Endothelial cell of umbilical vein (primary cell): ENCODE results near the gene ZC3H18. TPM values are rescaled to one million over a fixed set of nuclear protein-coding genes. Genes with fewer than 3 reads are reported as not detected.

Experiments
- BruUV-seq: library from RNA; stranded (reverse); fragments of 400-500 nt; replicated peaks from 2 replicates; lab custom pipeline; 2021; lab: Mats Ljungman, UMichigan
- CTCF ChIA-PET: fragments of 300-600, 350-600 bp; sonication (Branson Sonifier 250); formaldehyde crosslinking; loops from one replicate; lab custom pipeline; 2021; ENCODE audit warnings: antibody characterized with exemption, inconsistent platforms; lab: Charles Lee
- POLR2A ChIA-PET: fragments of 300-600, 350-600 bp; sonication (Branson Sonifier 250); formaldehyde crosslinking; loops from one replicate; lab custom pipeline; 2021; ENCODE audit warnings: antibody characterized with exemption, inconsistent platforms; lab: Charles Lee
- DNase-seq: peaks from one replicate; pipeline ENCODE4 v3.0.0-alpha.2; 2011; ENCODE audit warnings: low read depth, low spot score
- FAIRE-seq: peaks from 2 replicates; lab custom pipeline; 2011; peaks lifted over from hg19 to GRCh38; lab: Jason Lieb, UNC
- H2AFZ ChIP-seq: 2 replicates; pipeline ENCODE4 v1.6.0; 2012; ENCODE audit warnings: low read depth, low read length, control low read depth, inconsistent platforms
- H3K27ac ChIP-seq: 2 replicates; pipeline ENCODE4 v1.5.1; 2011; ENCODE audit warnings: low read depth, mild to moderate bottlenecking, control low read depth, low read length, moderate library complexity; ENCODE audit not compliant: insufficient read depth
- H3K27me3 ChIP-seq, 2 experiments: 2 replicates each; pipeline versions ENCODE4 v1.6.0 to v1.6.1; 2011; ENCODE audit warnings: low read length in 2 of 2, mixed read lengths in 1 of 2; ENCODE audit not compliant: control insufficient read depth in 2 of 2, insufficient read depth in 2 of 2
- H3K36me3 ChIP-seq, 2 experiments: 2 replicates in 1 of 2; 3 replicates in 1 of 2; pipeline ENCODE4 v1.5.1; 2011; ENCODE audit warnings: low read length in 2 of 2, mild to moderate bottlenecking in 1 of 2, moderate library complexity in 1 of 2; ENCODE audit not compliant: control insufficient read depth in 2 of 2, insufficient read depth in 2 of 2; ENCODE audit errors: extremely low read depth in 1 of 2
- H3K4me1 ChIP-seq: 3 replicates; pipeline ENCODE4 v1.5.1; 2011; ENCODE audit warnings: mild to moderate bottlenecking, low read length; ENCODE audit not compliant: control insufficient read depth, insufficient read depth; ENCODE audit errors: extremely low read depth
- H3K4me2 ChIP-seq: 2 replicates; pipeline ENCODE4 v1.6.1; 2011; ENCODE audit warnings: low read length, control low read depth, mixed read lengths; ENCODE audit not compliant: insufficient read depth
- H3K4me3 ChIP-seq, 3 experiments: fragments of 200-600 bp in 1 of 3; sonication (generic), shearing (Covaris generic) in 1 of 3; replicated peaks in 1 of 3; 2 replicates each; pipeline ENCODE4 v1.5.1; 2011 to 2016; ENCODE audit warnings: control low read depth in 3 of 3, low read length in 3 of 3, mild to moderate bottlenecking in 2 of 3, inconsistent platforms in 1 of 3, low read depth in 1 of 3, moderate library complexity in 1 of 3; ENCODE audit not compliant: insufficient read depth in 1 of 3
- H3K79me2 ChIP-seq: 2 replicates; pipeline ENCODE4 v1.6.0; 2012; ENCODE audit warnings: low read length, inconsistent platforms; ENCODE audit not compliant: control insufficient read depth, insufficient read depth
- H3K9ac ChIP-seq: replicated peaks from 2 replicates; pipeline ENCODE3; 2011; ENCODE audit warnings: low read length, control low read depth; ENCODE audit not compliant: insufficient read depth; ENCODE audit errors: extremely low read depth
- H3K9me1 ChIP-seq: replicated peaks from 3 replicates; pipeline ENCODE4 v1.6.0; 2011; ENCODE audit warnings: mild to moderate bottlenecking, low read length; ENCODE audit not compliant: control insufficient read depth, insufficient read depth; ENCODE audit errors: extremely low read depth
- H3K9me3 ChIP-seq: replicated peaks from 2 replicates; pipeline ENCODE4 v1.5.1; 2012; ENCODE audit warnings: low read length, inconsistent platforms; ENCODE audit not compliant: control insufficient read depth, insufficient read depth
- H4K20me1 ChIP-seq: replicated peaks from 2 replicates; pipeline ENCODE3; 2011; ENCODE audit warnings: mild to moderate bottlenecking, low read length; ENCODE audit not compliant: control insufficient read depth, insufficient read depth; ENCODE audit errors: extremely low read depth
- CTCF ChIP-seq, 2 donors: IDR thresholded peaks; 1 replicate in 1 of 2; 2 replicates in 1 of 2; pipeline ENCODE4 v1.5.1; 2011; ENCODE audit warnings: low read length in 2 of 2, mild to moderate bottlenecking in 2 of 2, moderate library complexity in 2 of 2, control low read depth in 1 of 2, inconsistent platforms in 1 of 2, low read depth in 1 of 2; ENCODE audit not compliant: insufficient read depth in 1 of 2; ENCODE audit errors: extremely low read depth in 1 of 2
- EZH2 ChIP-seq: IDR thresholded peaks from 2 replicates; pipeline ENCODE4 v1.6.1; 2012; ENCODE audit warnings: borderline replicate concordance, low read depth, mild to moderate bottlenecking, moderate library complexity, low read length, inconsistent platforms; ENCODE audit not compliant: severe bottlenecking
- FOS ChIP-seq: IDR thresholded peaks from 2 replicates; pipeline ENCODE4 v1.6.1; 2011; ENCODE audit warnings: mild to moderate bottlenecking, low read length, moderate library complexity, borderline replicate concordance; ENCODE audit not compliant: insufficient read depth
- GATA2 ChIP-seq: IDR thresholded peaks from 2 replicates; pipeline ENCODE4 v1.7.0; 2011; ENCODE audit warnings: low read depth, mild to moderate bottlenecking, moderate library complexity, mixed read lengths, low read length; ENCODE audit not compliant: insufficient read length, insufficient read depth
- JUN ChIP-seq: IDR thresholded peaks from 2 replicates; pipeline ENCODE4 v1.6.1; 2011; ENCODE audit warnings: borderline replicate concordance, low read depth; ENCODE audit not compliant: insufficient read length, insufficient read depth
- MAX ChIP-seq: IDR thresholded peaks from 2 replicates; pipeline ENCODE4 v1.6.1; 2011; ENCODE audit not compliant: insufficient read depth, insufficient read length
- MYC ChIP-seq: IDR thresholded peaks from one replicate; pipeline ENCODE4 v1.6.1; 2011; ENCODE audit warnings: mild to moderate bottlenecking, low read depth, low read length
- POLR2A ChIP-seq: IDR thresholded peaks from 2 replicates; pipeline ENCODE4 v1.6.1; 2012; ENCODE audit warnings: low read depth, mild to moderate bottlenecking, control low read depth, low read length
- POLR2AphosphoS5 ChIP-seq: IDR thresholded peaks from 2 replicates; pipeline ENCODE4 v1.6.1; 2012; ENCODE audit warnings: low read depth, mild to moderate bottlenecking, control low read depth, low read length, moderate library complexity; ENCODE audit not compliant: insufficient read depth
- dilution Hi-C: fragments of 300-500 bp; cut with MboI; formaldehyde crosslinking; loops from one replicate; pipeline ENCODE4 v1.15.0; 2019; ENCODE audit warnings: low sequenced_read_pairs; ENCODE audit not compliant: extremely low pct_ligation_motif_present
- intact Hi-C: fragments of 100-400 bp; cut with micrococcal nuclease; formaldehyde crosslinking; loops from one replicate; pipeline ENCODE4 v1.10.0; 2022
- polyA plus RNA-seq, 4 experiments: library from polyadenylated mRNA; depleted of rRNA in 3 of 4; stranded (reverse) in 3 of 4; unstranded in 1 of 4; fragments of >200 nt; gene quantifications; 2 replicates each; pipeline versions ENCODE4 v1.2.1 to v1.2.3, GENCODE V29; 2011 to 2012; ENCODE audit warnings: missing spikeins in 1 of 4
- total RNA-seq: library from RNA; stranded (reverse); gene quantifications from 2 replicates; pipeline ENCODE4 v1.2.3, GENCODE V29; 2021

The ZC3H18 gene
- total and polyA plus RNA-seq, 2 donors (not counting 3 experiments of a cell fraction or from before 2014, with no cell fraction given), result 12.1 to 52.8 TPM

- TF ChIP-seq POLR2AphosphoS5 (no peak), JUN (no peak), EZH2 (no peak), FOS (no peak), MAX (no peak), POLR2A (no peak), GATA2 (no peak), MYC (no peak), CTCF (IDR thresholded peaks at IDR 0.05; ENCODE audit: extremely low read depth in 1 of 2, insufficient read depth in 1 of 2, low read depth in 1 of 2, low read length in 2 of 2) (no peak)
- H3K27me3 ChIP-seq, result no peaks in the 10 kb centered on the region
- no peak overlapping the region for H3K4me3 ChIP-seq
- no peak overlapping the region for H3K4me2 ChIP-seq
- no peaks in the 10 kb centered on the region for H3K9me3 ChIP-seq
- no TSS peak for BruUV-seq
- no peaks in the 10 kb centered on the region for H3K79me2 ChIP-seq
- H3K9ac ChIP-seq, result no peak overlapping the region
- intact Hi-C loops, result no loop called here
- CTCF ChIA-PET, result interaction anchor here (0.8 to 1.9 kb wide), 2 partner anchors 81 to 87 kb away, joined by 3 to 18 read pairs; no protein-coding TSS in a partner anchor
- no peak overlapping the region for H3K27ac ChIP-seq
- POLR2A ChIA-PET, result no interaction called here
- peaks cover 20% of the 10 kb centered on the region for H3K4me1 ChIP-seq
- H2AFZ ChIP-seq, result no peak overlapping the region
- no peaks in the 10 kb centered on the region for H3K36me3 ChIP-seq
- peak; percentile 26 for DNase-seq
- no peaks in the 10 kb centered on the region for H4K20me1 ChIP-seq
- dilution Hi-C loops, result no loop called here
- FAIRE-seq, result peak; percentile 53
- H3K9me1 ChIP-seq, result no peaks in the 10 kb centered on the region
Observed at GRCh38 chr16:88524973-88525662, 45.1 kb upstream of the ZC3H18 start.
